Lower leg skin (tissue), 3 donors: ENCODE results near the gene CRP.

Source experiments
- POLR2A ChIP-seq, 2 donors: fragments of 450-650 bp; IDR thresholded peaks; one replicate each; pipeline ENCODE4 v1.6.1; 2016 to 2017; ENCODE audit warnings: antibody characterized with exemption in 2 of 2, mild to moderate bottlenecking in 1 of 2, moderate library complexity in 1 of 2
- TF ChIP-seq, protein P1 (sequence below), 3 donors: fragments of 450-650 bp; IDR thresholded peaks; one replicate each; pipeline ENCODE4 v1.5.1; 2016; ENCODE audit warnings: antibody characterized with exemption in 3 of 3, mild to moderate bottlenecking in 3 of 3, moderate library complexity in 2 of 3

GRCh38 chr1:159749630-159750029 lies 35.2 kb upstream of the CRP start:
- TF ChIP-seq, protein P1, sequence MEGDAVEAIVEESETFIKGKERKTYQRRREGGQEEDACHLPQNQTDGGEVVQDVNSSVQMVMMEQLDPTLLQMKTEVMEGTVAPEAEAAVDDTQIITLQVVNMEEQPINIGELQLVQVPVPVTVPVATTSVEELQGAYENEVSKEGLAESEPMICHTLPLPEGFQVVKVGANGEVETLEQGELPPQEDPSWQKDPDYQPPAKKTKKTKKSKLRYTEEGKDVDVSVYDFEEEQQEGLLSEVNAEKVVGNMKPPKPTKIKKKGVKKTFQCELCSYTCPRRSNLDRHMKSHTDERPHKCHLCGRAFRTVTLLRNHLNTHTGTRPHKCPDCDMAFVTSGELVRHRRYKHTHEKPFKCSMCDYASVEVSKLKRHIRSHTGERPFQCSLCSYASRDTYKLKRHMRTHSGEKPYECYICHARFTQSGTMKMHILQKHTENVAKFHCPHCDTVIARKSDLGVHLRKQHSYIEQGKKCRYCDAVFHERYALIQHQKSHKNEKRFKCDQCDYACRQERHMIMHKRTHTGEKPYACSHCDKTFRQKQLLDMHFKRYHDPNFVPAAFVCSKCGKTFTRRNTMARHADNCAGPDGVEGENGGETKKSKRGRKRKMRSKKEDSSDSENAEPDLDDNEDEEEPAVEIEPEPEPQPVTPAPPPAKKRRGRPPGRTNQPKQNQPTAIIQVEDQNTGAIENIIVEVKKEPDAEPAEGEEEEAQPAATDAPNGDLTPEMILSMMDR (IDR thresholded peaks at IDR 0.05) = no peak
- TF ChIP-seq POLR2A (IDR thresholded peaks at IDR 0.05) = no peak
